Stimulated activated CD8-positive, alpha-beta memory T cell treated with anti-CD3 and anti-CD28 coated beads, Interleukin-12 subunit alpha, Interleukin-12 subunit beta, amount 100 ng/mL, for 24 hours (primary cell): ENCODE data around the gene ZNF521.

ENCODE experiments used
- DNase-seq: peaks from one replicate; pipeline ENCODE4 v3.0.0-alpha.2; 2020; ENCODE audit errors: extremely low read depth

Gene ZNF521

DNA sequence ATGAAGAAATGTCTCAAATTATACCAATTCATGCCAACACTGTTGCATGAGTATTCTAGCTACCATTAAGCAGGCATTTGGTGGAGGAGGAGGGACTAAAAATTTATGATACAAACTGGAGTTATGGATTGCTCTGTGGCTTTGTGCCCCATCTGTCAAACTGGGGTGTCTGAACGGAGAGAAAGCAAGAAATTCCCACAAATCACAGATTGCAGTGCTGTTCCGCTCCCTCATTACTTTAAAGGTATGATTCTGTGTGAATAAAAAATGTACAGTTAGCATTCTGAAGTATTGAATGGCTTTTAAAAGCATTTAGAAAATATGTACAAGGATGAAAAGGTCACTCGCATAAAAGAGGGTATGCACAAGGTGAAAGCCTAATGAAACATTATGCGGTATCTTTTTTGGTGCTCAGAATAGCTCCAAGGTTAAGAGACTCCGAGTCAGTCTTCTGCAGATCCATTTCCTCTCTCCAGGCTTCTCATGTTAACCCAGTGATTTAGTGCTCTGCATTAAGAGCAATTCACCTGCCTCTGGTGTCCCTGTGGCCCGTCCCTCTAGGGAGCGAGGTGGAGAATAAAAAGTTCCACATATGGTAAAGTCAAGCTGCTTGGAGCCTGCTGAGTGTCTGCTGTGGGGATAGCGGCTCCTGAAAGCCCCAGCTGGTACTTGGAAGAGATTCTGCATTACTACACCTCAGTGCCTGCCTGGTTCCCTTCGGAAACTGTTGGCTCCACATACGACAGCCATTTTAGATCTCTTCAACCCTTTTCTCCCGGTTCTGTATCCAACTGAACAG, 184.2 kb downstream of the ZNF521 start:
- no peak for DNase-seq

- DNase-seq = no peak
Measured at GRCh38 chr18:25166113-25166512, 185.9 kb downstream of the ZNF521 start.

- no peak for DNase-seq
Measured at GRCh38 chr18:25164848-25165811, 186.8 kb downstream of the ZNF521 start.

- no peak for DNase-seq
Measured at GRCh38 chr18:25164211-25164847, 187.6 kb downstream of the ZNF521 start.

DNA sequence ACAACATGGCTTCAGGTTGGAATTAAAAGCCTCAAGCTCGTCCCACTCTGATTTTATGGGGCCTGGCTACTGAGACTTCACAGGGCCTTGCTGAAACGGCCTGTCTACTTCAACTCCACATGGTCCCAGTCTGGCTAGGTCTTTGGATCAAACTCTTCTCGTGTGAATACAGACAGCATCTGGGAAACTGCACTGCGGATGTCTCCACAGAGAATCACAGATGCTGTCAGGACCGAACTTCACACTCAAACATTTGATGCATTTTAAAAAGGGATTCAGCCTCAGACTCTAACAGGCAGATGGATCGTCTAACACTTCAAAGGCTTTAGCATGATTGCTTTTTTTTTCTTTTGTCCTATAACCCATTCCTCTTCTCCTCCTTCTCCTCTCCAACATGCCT, 198.5 kb downstream of the ZNF521 start:
- no peak for DNase-seq

GRCh38 chr18:25147877-25148488, 204.0 kb downstream of the ZNF521 start:
- no peak for DNase-seq

DNA sequence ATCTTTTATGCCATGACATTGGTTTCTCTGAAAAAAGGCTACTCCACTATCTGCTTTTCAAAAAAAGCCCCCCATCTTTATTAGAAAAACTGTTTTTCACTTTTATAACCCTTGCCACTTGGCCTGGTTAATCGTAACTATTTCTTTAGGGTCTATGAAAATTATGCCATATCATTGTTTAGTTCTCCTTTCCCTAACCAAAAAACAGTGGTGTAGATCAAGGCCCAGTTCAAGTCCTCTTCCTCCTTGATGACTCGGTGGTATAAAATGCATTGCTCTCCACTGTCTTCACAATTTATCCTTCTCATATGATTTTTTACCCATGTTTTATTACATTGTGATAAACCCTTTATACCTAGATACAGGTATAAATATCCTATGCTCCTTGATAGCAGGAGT, 205.5 kb downstream of the ZNF521 start:
- no peak for DNase-seq

GRCh38 chr18:25145731-25146511, 206.0 kb downstream of the ZNF521 start:
- DNase-seq = no peak

DNA sequence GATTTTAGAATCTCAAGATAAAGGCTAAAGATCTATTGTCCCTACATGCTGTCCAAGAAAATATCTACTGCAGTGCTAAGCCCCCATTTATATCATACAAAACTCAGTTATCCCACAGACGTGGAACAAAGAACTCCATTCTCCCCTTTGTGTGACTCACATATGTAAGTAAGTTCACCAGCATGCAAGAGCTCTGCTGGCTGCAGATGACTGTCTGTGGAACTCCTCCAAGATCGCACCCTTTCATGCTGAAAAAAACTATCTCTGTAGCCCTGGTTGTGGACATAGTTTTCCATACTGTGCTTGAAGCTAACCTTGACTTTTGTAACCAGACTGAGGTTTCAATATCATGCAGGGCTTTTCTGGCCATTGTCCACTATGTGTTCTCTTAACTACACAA, 207.1 kb downstream of the ZNF521 start:
- no peak for DNase-seq

- no peak for DNase-seq
Measured at GRCh38 chr18:25141886-25142285, 210.1 kb downstream of the ZNF521 start.

DNA sequence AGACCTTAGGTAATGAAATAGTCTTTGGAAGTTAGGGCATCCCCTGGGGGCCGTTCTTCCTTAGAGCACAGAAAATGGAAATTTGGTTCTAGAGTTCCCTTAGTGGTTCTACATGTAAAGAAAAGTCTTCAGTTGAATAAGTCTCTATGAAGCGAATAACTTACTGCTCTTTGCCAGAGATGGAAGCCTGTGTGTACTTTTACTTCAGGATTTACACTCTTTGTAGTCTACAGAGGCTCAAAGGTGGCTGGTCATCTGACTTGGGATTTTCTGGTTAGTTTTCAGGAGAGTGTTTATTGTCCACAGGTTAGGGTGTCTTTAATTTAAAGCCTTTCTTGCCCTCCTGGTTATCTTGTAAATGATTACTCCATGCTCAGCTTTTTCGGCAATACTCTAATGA, 210.6 kb downstream of the ZNF521 start:
- DNase-seq = no peak

- no peak for DNase-seq
Measured at GRCh38 chr18:25140962-25141308, 211.0 kb downstream of the ZNF521 start.

GRCh38 chr18:25140124-25140961, 211.6 kb downstream of the ZNF521 start:
- no peak for DNase-seq

- DNase-seq = no peak
Measured at GRCh38 chr18:25137197-25137472, 214.8 kb downstream of the ZNF521 start.

- DNase-seq = no peak
Measured at GRCh38 chr18:25136416-25137196, 215.4 kb downstream of the ZNF521 start.

DNA sequence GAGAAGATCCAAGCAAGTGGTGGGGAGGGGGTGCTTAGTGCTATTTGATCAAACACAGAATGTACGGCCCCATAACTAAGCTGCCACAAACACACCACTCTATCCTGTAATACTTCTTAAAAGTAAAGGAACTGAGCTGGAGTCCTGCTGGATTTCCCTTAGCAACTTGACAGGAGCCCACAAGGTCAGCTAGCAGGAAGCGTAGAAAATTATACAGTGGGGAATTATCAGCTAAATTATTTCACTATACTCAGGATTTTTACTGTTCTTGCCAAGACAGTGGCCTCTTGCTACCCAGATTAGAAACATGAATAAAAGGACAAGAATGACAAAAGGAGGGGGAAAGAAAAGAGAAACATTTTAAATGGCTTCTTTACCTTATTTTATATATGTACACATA, 217.1 kb downstream of the ZNF521 start:
- no peak for DNase-seq

- DNase-seq = no peak
Measured at GRCh38 chr18:25133879-25134278, 218.1 kb downstream of the ZNF521 start.

- DNase-seq = no peak
Measured at GRCh38 chr18:25132786-25133496, 219.0 kb downstream of the ZNF521 start.

GRCh38 chr18:25126751-25127150, 225.2 kb downstream of the ZNF521 start:
- DNase-seq = no peak
